GM10266 (cell line): ENCODE measurements around the gene CAPN8.
A peak's percentile ranks its signal among the peaks of the same experiment; 100 is the strongest.

Experiments
- DNase-seq: peaks from one replicate; pipeline ENCODE4 v3.0.0; 2012; ENCODE audit errors: extremely low spot score
- TF ChIP-seq, protein P1 (sequence below): IDR thresholded peaks from 2 replicates; pipeline ENCODE4 v1.5.1; 2012; ENCODE audit warnings: mild to moderate bottlenecking, low read depth; ENCODE audit not compliant: control insufficient read depth, insufficient read depth; ENCODE audit errors: missing control alignments

Gene CAPN8

DNA sequence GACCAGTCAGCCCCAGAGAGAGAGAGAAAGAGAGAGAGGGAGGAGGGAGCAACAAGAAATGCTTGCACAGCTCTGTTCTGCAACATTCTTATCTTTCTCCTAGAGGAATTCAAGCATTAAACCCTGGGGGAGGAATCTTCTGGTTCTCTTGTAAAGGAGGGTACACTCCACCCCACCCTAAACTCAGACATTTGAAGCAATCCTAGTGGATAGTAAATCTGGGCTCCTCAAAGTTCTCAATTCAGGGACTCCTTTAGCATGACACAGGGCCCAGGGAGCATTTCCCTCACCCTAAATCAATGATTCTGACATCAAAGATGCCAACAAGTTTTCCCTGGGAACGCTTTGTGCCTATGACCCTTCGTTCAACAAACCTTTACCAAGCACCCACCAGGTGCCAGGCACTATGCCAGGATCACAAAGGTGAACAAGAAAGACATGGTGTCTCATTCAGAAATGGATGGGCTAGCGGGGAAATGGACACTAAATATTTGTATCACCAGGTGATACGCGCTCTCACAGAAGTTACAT lies 35.0 kb upstream of the CAPN8 start:
- DNase-seq, result no peak
- TF ChIP-seq, protein P1, sequence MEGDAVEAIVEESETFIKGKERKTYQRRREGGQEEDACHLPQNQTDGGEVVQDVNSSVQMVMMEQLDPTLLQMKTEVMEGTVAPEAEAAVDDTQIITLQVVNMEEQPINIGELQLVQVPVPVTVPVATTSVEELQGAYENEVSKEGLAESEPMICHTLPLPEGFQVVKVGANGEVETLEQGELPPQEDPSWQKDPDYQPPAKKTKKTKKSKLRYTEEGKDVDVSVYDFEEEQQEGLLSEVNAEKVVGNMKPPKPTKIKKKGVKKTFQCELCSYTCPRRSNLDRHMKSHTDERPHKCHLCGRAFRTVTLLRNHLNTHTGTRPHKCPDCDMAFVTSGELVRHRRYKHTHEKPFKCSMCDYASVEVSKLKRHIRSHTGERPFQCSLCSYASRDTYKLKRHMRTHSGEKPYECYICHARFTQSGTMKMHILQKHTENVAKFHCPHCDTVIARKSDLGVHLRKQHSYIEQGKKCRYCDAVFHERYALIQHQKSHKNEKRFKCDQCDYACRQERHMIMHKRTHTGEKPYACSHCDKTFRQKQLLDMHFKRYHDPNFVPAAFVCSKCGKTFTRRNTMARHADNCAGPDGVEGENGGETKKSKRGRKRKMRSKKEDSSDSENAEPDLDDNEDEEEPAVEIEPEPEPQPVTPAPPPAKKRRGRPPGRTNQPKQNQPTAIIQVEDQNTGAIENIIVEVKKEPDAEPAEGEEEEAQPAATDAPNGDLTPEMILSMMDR, result no peak

GRCh38 chr1:223695941-223696340 lies 30.4 kb upstream of the CAPN8 start:
- TF ChIP-seq, protein P1, result no peak
- DNase-seq, result no peak

GRCh38 chr1:223695014-223695548 lies 29.6 kb upstream of the CAPN8 start:
- no peak for DNase-seq
- TF ChIP-seq, protein P1, result no peak

- TF ChIP-seq, protein P1, result no peak
- no peak for DNase-seq
Observed at GRCh38 chr1:223691121-223691520, 25.6 kb upstream of the CAPN8 start.

DNA sequence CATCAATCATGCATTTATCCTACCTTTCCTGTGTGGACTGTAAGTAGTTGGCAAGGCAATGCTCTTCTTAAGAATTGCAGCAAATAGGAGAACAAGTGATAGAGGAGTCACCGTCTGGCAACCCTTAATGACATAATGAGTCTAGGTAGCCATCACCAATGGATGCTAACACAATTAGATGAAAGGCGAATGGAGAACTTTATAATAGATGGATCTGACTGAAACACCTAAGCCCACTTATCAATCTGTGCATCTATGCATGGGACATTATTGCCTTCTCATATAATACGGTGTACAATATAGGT lies 18.9 kb upstream of the CAPN8 start:
- DNase-seq, result no peak
- TF ChIP-seq, protein P1, result no peak

- TF ChIP-seq, protein P1, result peak; percentile 44
- DNase-seq, result no peak
Observed at GRCh38 chr1:223683586-223684487, 18.3 kb upstream of the CAPN8 start.

DNA sequence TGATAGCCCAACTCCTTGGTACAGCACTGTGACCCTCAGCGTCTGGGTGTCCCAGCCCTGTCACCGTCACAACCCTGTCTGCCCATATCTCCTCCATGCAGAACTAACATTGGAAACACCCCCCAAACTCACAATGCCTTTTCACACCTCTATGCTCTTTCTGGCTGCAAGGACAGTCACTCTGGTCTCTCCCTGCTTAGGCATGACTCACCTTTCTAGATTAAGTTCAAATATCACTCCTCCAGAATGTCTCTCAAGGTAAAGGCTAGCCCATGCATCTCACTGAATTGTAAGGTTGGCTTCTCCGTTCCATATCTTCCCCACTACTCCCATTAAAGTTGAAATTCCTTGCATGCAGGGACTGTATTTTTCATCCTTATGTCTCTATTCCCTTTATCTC lies 17.0 kb upstream of the CAPN8 start:
- no peak for DNase-seq
- TF ChIP-seq, protein P1, result no peak
